Panc1 (cell line): ENCODE results near the gene SNRPD2.

Experiments used
- CTCF ChIP-seq: fragments of 450-650 bp; IDR thresholded peaks from 2 replicates; pipeline ENCODE4 v1.5.1; 2017; ENCODE audit warnings: mild to moderate bottlenecking
- REST ChIP-seq, 2 experiments: IDR thresholded peaks; 2 replicates each; pipeline ENCODE4 v1.6.1; 2011 to 2012; ENCODE audit warnings: low read depth in 2 of 2, control low read depth in 1 of 2, low read length in 1 of 2, mild to moderate bottlenecking in 1 of 2, moderate library complexity in 1 of 2; ENCODE audit not compliant: insufficient read depth in 1 of 2

GRCh38 chr19:45687599-45687998 lies 4.2 kb downstream of the SNRPD2 start:
- no peak for TF ChIP-seq CTCF
- no peak for TF ChIP-seq REST (IDR thresholded peaks at IDR 0.05; ENCODE audit: insufficient read depth in 1 of 2, low read depth in 2 of 2, low read length in 1 of 2)
